Vagina (tissue), 2 donors: ENCODE measurements around the gene ZDBF2. TPM values are rescaled to one million over a fixed set of nuclear protein-coding genes. Genes with fewer than 3 reads are reported as not detected.
"Not testable (repeated sequence)": the region's sequence is repeated elsewhere in the genome, so short reads cannot be mapped to it uniquely, and the experiment has no call there.

Experiments used
- DNase-seq, 2 donors: peaks; one replicate each; pipeline ENCODE4 v3.0.0-alpha.2; 2017; ENCODE audit errors: extremely low spot score in 2 of 2
- H3K27ac ChIP-seq: fragments of 200-600 bp; sonication (generic); one replicate; pipeline ENCODE4 v1.5.1; 2019
- H3K27me3 ChIP-seq: fragments of 200-600 bp; sonication (generic); one replicate; pipeline ENCODE4 v1.5.1; 2019
- H3K36me3 ChIP-seq, 2 donors: fragments of 200-600 bp; sonication (generic); one replicate each; pipeline ENCODE4 v1.5.1; 2017 to 2019
- H3K4me1 ChIP-seq: fragments of 200-600 bp; sonication (generic); one replicate; pipeline ENCODE4 v1.5.1; 2019
- H3K4me3 ChIP-seq, 2 donors: fragments of 200-600 bp; sonication (generic); 1 replicate in 1 of 2; 2 replicates in 1 of 2; pipeline ENCODE4 v1.5.1; 2016 to 2019
- H3K9me3 ChIP-seq: fragments of 200-600 bp; sonication (generic); one replicate; pipeline ENCODE4 v1.5.1; 2019
- CTCF ChIP-seq, 3 experiments: fragments of 450-650 bp in 2 of 3; fragments of 200-600 bp in 1 of 3; sonication (generic) in 1 of 3; IDR thresholded peaks; one replicate each; pipeline ENCODE4 v1.5.1; 2017 to 2019; ENCODE audit warnings: antibody characterized with exemption in 3 of 3, mild to moderate bottlenecking in 2 of 3, moderate library complexity in 2 of 3
- POLR2A ChIP-seq, 2 donors: fragments of 450-650 bp; IDR thresholded peaks; one replicate each; pipeline ENCODE4 v1.6.1; 2017; ENCODE audit warnings: antibody characterized with exemption in 2 of 2, mild to moderate bottlenecking in 2 of 2, moderate library complexity in 2 of 2
- POLR2AphosphoS5 ChIP-seq, 2 donors: sonication (generic); formaldehyde crosslinking; IDR thresholded peaks; one replicate each; pipeline ENCODE4 v1.9.0; 2017; ENCODE audit warnings: antibody characterized with exemption in 2 of 2, mild to moderate bottlenecking in 2 of 2, low read depth in 1 of 2; ENCODE audit not compliant: insufficient read depth in 1 of 2
- intact Hi-C: fragments of 100-400 bp; cut with DNase I; formaldehyde crosslinking; loops from one replicate; pipeline ENCODE4 v1.15.1; 2023
- total RNA-seq: library from RNA; depleted of rRNA; stranded (reverse); fragments of >200 nt; gene quantifications from one replicate; pipeline ENCODE4 v1.2.3, GENCODE V29; 2016

ZDBF2 gene
- 13.0 TPM for total RNA-seq

- H3K27ac ChIP-seq, result peak within 1 kb of the TSS; percentile 86
These were observed at the start of gene ZDBF2 for GRCh38 chr2:206274434-206275311. ZDBF2 (plus strand) TSS chr2:206274663; CDS start chr2:206281850, 7,187 bp downstream.

GRCh38 chr2:206225435-206226232, 48.8 kb upstream of the ZDBF2 start:
- no peaks in the 10 kb centered on the region for H3K27me3 ChIP-seq
- DNase-seq, result no peak
- no peak overlapping the region for H3K27ac ChIP-seq
- H3K4me3 ChIP-seq, result no peak overlapping the region
- TF ChIP-seq CTCF (IDR thresholded peaks at IDR 0.05) (no peak), POLR2AphosphoS5 (IDR thresholded peaks at IDR 0.05; ENCODE audit: insufficient read depth in 1 of 2, low read depth in 1 of 2) (no peak), POLR2A (IDR thresholded peaks at IDR 0.05) (no peak)
- intact Hi-C loops, result no loop called here
- no peaks in the 10 kb centered on the region for H3K36me3 ChIP-seq
- H3K9me3 ChIP-seq, result no peaks in the 10 kb centered on the region
- no peaks in the 10 kb centered on the region for H3K4me1 ChIP-seq

More at GRCh38 chr2:206274434-206275311, at the start of gene ZDBF2:
- intact Hi-C loops, result no loop called here
- DNase-seq, result no peak
- peak in 1 of 2 donors; percentile 68 for TF ChIP-seq POLR2AphosphoS5 (IDR thresholded peaks at IDR 0.05; ENCODE audit: insufficient read depth in 1 of 2, low read depth in 1 of 2)
- no peak for TF ChIP-seq CTCF (IDR thresholded peaks at IDR 0.05)
- no peak for TF ChIP-seq POLR2A (IDR thresholded peaks at IDR 0.05)
- Histone ChIP-seq H3K27me3 (no peaks in the 10 kb centered on the region), H3K9me3 (no peaks in the 10 kb centered on the region), H3K36me3 (no peaks in the 10 kb centered on the region), H3K4me1 (peaks cover 21% of the 10 kb centered on the region), H3K4me3 (peak within 1 kb of the TSS; percentile 67 to 80)

- H3K4me1 ChIP-seq, H3K27me3 ChIP-seq, H3K9me3 ChIP-seq, intact Hi-C loops, H3K27ac ChIP-seq, DNase-seq, H3K36me3 ChIP-seq, H3K4me3 ChIP-seq: not testable (repeated sequence)
These were observed 45.8 kb upstream of the ZDBF2 start for GRCh38 chr2:206228636-206229035.

GRCh38 chr2:206229642-206230041, 44.8 kb upstream of the ZDBF2 start:
- no peaks in the 10 kb centered on the region for H3K9me3 ChIP-seq
- H3K27ac ChIP-seq, result no peak overlapping the region
- TF ChIP-seq CTCF (IDR thresholded peaks at IDR 0.05), result no peak
- no peak for TF ChIP-seq POLR2AphosphoS5 (IDR thresholded peaks at IDR 0.05; ENCODE audit: insufficient read depth in 1 of 2, low read depth in 1 of 2)
- no peak for TF ChIP-seq POLR2A (IDR thresholded peaks at IDR 0.05)
- no peaks in the 10 kb centered on the region for H3K36me3 ChIP-seq
- intact Hi-C loops, result no loop called here
- no peaks in the 10 kb centered on the region for H3K27me3 ChIP-seq
- no peak overlapping the region for H3K4me3 ChIP-seq
- no peaks in the 10 kb centered on the region for H3K4me1 ChIP-seq
- no peak for DNase-seq

GRCh38 chr2:206230060-206230762, 44.3 kb upstream of the ZDBF2 start:
- DNase-seq, result no peak
- H3K4me3 ChIP-seq, result no peak overlapping the region
- no peaks in the 10 kb centered on the region for H3K4me1 ChIP-seq
- H3K27ac ChIP-seq, result no peak overlapping the region
- intact Hi-C loops, result no loop called here
- no peak for TF ChIP-seq POLR2A (IDR thresholded peaks at IDR 0.05)
- no peak for TF ChIP-seq POLR2AphosphoS5 (IDR thresholded peaks at IDR 0.05; ENCODE audit: insufficient read depth in 1 of 2, low read depth in 1 of 2)
- H3K27me3 ChIP-seq, result no peaks in the 10 kb centered on the region
- H3K9me3 ChIP-seq, result no peaks in the 10 kb centered on the region
- H3K36me3 ChIP-seq, result no peaks in the 10 kb centered on the region
